HG02763 (cell line): ENCODE data around the gene DENND2A.
"Not testable (repeated sequence)": the region's sequence is repeated elsewhere in the genome, so short reads cannot be mapped to it uniquely, and the experiment has no call there.

Experiments
- ATAC-seq: cut with Tn5 transposase; IDR thresholded peaks from one replicate; pipeline ENCODE4 v1.9.1; 2021; ENCODE audit warnings: mild to moderate bottlenecking, moderate library complexity; ENCODE audit not compliant: unreplicated experiment

DENND2A gene

DNA sequence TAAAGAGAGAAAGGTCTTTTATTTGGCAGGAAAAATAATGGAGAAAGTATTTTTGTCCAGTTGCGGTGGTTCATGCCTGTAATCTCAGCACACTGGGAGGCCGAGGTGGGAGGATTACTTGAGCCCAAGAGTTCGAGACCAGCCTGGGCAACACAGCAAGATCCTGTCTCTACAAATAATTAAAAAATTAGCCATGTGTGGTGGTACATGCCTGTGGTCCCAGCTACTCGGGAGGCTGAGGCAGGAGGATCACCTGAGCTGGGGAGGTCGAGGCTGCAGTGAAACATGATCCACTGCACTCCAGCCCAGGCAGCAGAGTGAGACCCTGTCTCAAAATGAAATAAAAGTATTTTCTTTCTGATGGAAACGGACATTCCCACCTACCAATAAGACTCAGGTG, 83.5 kb downstream of the DENND2A start:
- ATAC-seq = no peak

DNA sequence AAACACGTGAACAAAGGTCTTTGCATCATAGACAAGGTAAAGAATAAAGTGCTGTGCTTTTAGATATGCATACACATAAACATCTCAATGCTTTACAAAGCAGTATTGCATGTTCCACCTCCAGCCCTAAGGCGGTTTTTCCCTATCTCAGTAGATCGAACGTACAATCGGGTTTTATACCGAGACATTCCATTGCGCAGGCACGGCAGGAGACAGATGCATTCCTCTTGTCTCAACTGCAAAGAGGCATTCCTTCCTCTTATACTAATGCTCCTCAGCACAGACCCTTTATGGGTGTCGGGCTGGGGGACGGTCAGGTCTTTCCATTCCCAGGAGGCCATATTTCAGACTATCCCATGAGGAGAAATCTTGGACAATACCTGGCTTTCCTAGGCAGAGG, 87.4 kb downstream of the DENND2A start:
- ATAC-seq = not testable (repeated sequence)

DNA sequence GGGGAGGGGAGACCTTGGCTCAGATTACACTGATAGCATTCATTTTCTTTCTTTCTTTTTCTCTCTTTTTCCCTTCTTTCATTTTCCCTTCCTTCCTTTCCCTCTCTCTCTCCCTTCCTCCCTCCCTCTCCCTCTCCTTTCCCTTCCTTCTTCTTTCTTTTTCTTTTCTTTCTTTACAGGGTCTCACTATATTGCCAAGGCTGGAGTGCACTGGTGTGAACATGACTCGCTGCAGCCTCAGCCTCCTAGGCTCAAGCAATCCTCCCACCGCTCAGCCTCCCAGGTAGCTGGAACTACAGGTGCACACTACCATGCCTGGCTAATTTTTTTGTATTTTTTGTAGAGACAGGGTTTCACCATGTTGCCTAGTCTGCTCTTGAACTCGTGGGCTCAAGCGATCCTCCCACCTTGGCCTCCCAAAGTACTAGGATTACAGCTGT, 88.4 kb downstream of the DENND2A start:
- ATAC-seq = no peak

DNA sequence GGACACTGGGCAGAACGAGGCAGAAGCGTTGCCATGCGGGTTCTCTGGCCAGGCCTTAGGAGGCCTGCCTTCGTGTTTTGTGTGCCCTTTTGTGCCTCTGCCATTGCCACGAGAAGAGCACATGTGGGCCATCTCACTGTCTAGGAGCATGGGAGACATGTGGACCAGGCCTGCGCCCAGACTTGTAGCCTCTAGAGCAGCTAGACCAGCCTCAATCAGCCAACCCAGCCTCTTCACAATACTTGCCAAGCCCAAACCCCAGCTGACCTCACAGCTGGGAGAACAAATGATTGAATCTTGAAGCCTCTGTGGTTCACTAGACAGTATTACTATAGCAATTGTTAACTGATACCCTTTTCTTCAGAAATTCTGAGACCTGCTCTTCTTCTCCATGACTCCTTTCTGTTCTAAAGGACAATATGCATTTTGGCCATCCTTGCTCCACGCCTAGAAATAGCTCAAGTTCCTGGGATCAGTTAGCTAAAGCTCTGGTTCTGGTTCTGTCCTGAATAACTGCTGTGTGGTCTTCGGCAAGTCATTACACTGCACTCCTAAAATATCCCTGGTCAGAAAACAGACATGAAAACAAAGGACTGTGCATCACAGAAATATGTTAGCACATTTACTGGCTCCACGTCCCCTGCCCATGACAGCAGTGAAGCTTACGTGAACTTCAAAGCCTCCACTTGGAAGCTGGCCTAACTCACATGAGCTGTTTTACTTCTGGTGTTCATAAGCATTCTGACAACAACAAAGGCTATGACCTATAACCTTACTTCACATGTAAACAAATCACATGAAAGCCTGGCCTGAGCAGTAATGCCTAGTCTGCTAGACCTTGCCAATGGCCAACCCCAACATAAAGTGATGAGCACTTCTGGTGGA, 89.0 kb downstream of the DENND2A start:
- no peak for ATAC-seq

DNA sequence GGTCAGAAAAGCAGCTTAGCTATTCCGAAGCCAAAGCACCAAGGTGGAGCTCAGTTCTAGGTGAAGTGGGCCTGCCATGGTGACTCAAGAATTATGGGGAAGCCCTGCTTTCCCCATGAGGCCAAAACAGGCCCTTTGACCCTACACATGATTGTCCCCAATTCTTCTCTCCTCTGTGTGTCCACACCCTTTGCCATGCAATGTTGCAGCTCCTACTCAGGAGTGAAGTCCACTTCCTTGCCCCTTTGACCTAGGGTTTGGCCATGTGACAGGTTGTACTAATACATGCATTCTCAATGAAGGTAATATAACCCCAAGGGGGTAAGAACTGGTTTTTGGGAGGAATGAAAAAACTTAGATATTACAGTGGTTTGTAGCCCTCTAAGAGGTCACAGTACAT, 93.7 kb downstream of the DENND2A start:
- ATAC-seq = no peak

DNA sequence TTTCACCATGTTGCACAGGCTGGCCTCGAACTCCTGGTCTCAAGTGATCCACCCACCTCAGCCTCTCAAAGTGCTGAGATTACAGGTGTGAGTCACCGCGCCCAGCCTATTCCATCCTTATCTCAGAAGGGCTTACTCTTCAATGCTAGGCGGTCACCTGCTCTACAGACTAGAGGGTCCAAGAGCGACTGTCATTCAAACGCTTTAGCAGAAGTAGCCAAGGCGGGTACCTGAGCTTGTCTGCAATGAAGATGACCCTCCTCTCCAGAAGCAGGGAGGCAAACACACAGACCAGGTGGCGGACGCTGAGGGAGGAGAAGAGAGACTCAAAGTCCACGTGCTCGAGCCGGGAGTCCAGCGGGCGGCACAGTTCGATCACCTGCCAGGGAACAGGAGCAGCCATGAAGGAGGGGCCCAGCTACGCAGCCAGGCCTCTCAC, 96.2 kb downstream of the DENND2A start:
- no peak for ATAC-seq

DNA sequence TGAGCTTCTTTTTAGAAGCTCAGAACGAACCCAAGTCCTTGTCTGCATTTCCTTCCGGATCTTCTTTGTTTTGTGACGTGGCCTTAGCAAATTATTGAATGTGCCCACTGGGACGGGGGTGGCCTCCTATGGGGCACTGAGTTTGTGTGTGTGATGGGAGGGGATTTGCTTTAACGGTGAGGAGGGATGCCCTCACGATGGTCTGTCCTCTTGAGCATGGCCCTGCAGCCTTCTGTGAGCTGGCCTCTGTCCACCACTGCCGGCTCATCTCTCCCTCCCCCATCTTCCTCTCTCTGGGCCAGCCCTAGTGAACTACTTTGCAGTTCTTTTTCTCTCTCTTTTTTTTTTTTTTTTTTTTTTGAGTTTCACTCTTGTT, 98.4 kb downstream of the DENND2A start:
- ATAC-seq = no peak

DNA sequence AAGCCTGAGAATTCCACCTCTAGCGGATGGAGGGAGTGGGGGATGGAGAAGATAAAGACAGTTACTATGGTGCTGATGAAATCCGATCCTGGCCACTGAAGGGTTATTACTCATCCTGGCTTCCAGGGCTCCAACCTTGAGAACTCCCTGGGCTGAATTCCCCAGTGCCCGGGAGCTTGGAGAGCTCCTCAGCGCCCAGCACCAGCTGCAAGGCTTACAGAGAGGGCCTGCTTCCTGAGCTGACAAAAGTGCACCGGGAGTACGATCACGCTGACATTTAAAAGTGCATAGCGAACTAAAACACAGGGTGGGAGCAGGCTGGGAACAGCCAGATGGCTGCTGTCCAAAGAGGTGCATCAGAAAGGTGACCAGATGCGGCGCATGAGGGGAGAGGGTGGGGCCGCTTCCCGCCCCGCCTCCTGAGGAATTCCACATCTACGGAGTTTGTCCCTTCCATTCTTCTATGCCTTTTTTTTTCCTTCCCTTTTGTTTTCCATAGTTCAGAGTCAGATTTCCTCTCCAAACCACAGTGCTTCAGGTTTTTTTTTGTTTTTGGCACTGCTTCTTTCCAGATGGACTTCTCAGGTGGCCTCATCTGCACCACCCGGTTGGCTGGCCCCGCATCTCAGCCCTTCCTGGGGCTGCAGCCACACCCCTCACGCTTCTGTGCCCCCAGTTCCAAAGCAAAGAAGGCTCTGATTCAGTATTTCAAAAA, 98.9 kb downstream of the DENND2A start:
- no peak for ATAC-seq

DNA sequence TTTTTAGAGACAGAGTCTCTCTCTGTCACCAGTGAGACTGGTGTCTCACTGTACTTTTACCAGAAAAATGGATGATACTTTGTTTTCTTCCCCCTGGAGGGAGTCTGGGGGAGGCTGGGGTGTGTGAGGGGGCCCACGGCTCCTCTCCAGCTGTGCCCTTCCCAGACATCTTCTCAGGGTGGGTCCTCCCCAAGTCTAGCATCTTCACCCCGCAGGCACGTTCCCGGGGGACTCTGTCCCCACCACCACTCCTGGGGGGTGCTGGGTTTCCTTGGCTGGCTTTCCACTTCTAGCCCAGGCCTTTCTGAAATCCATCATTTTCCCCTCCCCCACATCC, 99.5 kb downstream of the DENND2A start:
- ATAC-seq = no peak

DNA sequence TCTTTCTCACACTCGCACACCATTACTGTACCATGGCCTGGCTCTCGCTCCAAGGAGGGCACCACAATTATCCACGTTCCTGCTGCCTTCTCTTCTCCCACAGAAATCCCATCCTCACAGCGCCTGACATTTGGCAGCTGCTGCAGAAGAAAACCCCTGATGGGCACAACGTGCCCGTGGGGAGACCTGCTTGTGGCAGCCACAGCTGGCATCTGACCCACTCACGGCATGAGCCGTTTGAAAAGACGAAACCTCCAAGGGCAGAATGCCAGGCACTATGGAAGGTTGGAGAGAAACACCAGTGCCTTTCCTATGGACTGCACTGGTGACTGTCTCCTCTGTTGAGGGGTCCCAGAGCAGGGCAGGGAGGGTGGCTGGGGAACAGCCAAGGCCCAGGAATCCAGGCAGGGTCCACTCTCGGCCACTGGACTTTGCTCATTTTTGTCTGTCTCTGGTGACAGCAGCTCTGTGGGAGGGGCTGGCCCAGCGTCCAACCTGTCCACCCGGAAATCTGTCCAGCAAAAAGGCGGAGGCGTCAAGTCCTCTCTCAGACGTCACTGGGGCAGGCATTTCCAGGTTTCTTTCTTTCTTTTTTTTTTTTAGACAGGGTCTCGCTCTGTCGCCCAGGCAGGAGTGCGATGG, 100.4 kb downstream of the DENND2A start:
- ATAC-seq = no peak

DNA sequence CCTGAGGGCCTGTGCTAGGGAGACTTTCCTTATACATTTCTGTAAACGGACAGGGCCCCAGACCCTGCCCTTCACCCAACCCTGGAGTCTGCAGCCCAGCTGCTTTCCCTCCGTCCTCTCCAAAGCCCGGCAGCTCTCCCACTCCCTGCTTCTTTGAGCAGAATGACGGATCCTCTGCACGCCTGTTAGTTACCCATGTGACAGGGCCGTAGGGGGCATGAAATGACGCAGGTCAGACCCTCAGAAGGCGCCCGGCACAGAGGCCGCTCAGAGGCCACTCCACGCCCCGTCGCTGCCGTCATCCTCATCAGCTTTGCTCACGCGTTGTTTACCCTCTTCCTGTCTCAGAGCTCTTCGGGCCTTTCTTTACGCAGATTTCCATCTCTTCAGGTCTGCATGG, 101.2 kb downstream of the DENND2A start:
- ATAC-seq = no peak

DNA sequence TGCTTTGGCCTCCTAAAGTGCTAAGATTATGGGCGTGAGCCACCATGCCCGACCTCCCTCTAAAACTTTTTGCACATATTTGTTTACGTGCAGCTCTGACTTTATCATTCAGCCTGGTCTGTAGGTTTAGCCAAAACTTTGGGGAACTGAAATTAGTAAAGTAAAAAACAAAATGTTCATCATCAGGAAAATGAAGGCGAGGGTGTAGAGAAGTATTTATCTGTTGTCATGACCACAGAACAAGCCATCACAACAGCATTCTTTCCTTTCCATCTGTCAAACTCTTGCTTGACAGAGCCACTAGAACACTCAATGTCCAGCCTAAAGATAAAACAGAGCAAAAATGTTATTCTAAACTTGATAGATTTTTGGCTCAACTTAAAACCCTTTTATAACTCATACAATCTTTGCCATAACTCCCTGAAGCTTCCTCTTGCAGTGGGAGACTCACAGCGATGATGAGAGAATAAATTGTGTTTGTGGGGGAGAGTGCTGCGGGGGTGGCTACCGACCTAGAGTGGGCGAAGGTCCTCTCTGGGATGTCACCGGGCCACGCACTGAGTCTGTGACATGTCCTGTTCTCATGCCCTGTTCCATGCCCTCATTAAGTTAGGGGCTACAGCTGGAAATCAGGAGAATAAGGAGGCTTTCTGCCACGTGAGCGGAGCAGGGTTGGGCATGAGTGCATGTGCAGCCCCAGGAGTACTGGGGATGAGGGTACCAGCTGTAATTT, 102.7 kb downstream of the DENND2A start:
- no peak for ATAC-seq

DNA sequence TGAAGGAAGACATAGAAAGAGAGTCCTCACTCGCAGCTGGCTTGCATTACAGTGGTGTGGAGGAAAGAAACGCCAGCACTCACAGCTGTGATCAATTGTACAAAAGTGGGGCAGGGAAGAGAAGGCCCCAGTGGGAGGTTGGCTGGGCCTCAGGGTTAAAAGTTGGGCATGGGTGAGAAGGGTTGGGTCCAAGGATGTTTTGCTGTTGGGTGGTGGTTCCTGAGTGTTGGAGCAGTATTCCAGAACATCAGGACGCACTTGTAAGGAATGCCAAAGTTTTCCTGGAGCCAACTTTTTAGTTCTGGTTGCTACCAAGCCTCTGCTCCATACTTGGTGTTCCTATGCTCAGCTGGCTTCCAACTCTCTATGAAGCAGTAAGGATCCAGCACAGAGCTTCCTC, 105.9 kb downstream of the DENND2A start:
- no peak for ATAC-seq

DNA sequence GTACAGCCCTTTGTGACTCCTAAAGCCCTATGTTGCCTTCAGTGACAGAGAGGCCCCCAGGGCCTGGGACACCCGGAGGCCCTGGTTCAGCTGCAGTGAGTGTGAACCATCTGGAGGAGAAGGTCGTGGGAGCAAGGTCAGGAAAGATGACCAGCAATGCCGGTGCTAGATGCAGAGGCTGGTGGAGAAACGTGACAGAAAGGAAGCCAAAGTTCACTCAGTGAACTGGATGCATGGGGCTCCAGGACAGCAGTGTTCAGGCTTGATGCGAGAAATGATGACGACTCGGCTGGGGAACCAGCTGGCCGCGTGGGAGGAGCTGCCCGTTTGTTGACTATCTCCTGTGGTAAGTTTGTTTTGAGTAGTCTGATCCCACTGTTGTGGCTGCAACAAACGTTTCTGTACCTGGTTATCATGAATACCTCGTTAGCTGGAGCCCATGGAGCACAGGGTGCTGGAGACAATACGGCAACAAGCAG, 107.2 kb downstream of the DENND2A start:
- ATAC-seq = no peak

DNA sequence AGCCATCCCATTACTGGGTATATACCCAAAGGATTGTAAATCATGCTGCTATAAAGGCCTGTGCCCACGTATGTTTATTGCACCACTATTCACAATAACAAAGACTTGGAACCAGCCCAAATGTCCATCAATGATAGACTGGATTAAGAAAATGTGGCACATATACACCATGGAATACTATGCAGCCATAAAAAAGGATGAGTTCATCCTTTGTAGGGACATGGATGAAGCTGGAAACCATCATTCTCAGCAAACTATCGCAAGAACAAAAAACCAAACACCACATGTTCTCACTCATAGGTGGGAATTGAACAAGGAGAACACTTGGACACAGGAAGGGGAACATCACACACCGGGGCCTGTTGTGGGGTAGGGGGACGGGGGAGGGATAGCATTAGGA, 111.2 kb downstream of the DENND2A start:
- ATAC-seq = not testable (repeated sequence)

DNA sequence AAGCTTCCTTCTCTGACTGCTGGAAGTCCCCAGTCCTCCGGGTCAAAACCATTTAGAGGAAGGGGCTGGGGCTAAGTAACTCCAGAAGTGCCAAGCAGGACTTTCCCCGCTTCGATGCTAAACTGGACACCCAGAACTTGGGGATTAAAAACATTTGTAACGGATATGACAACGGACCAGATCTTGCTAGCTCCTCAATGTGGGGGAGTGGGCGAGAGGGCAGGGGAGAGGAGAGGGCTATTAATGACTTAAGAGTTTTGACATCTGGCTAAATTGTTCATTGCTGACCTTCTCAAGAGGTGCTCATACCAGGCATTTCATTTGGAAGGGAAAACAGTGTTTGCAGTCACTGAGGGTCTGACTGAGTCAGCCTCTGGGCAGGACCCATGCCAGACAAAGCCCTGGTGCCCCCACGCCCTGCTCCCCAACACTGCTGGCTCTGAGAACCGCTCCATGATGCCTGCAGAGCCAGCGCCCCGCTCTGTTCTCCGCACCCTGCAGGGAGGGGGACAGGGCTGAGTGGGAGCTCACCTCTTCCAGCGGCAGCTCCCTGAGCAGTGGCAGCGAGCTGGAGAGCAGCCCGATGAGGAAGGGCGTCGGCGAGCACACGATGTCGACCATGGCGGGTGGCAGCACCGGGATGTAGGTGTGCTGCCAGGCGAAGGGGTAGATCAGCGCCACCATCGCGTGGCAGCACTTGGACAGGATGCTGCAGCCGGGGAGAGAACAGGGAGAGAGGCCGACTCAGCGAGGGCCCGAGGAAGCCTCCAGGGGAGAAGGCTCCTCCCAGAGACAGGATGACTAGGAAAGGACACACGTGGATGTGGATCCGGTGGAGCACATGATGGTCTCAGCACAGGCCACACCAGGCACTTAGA, 113.6 kb downstream of the DENND2A start:
- no peak for ATAC-seq

DNA sequence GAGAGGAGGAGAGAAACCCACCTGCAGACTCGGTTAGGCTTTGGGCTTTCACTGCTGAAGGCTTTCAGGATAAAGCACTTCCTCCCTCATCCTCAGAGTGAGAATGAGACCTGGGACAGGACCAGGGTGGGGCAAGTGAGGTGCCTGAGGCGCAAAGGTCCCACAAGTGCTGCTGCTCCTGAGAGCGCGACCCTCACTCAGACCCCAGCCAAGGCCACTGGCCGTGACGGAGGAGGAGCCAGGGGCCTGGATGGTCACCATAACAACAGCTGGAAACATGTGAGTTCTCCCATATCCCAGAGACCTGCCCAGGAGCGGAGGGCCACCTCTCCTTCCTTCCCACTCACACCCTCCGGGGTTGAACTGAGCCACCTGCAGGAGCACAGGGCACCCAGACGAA, 114.4 kb downstream of the DENND2A start:
- ATAC-seq = no peak

DNA sequence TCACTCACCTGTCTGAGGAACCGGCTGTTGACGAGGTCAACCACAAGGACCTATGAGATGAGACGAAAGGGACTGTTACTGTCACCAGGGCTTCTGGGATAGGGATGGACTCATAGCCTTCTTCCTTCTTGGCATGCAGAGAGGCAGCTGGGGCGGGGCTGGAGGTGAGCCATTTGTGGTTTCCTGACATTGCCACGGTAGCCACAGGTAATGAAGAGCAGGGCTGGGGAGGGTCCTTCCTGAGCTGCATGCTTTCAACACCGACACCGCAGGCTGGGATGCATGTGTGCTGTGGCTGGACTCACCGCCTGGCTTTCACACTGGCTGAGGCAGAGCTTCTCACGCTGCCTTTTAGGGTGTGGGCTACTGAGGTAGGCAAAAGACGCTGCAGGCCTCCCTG, 114.9 kb downstream of the DENND2A start:
- ATAC-seq = no peak

DNA sequence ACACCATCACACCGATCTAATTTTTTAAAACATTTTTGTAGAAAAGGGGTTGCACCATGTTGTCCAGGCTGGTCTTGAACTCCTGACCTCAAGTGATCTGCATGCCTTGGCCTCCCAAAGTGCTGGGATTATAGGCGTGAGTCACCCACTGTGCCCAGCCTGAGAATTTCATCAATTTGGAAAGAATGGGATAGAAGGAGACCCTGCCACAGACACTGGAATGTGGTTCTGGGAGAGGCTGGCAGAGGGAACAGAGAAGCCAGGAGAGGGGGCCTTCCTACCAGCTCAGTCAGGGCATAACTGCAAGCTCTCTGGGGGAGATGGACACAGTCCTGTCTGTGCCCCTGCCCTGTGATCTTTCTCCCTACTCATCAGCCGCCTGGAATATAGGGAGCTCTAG, 119.2 kb downstream of the DENND2A start:
- no peak for ATAC-seq

DNA sequence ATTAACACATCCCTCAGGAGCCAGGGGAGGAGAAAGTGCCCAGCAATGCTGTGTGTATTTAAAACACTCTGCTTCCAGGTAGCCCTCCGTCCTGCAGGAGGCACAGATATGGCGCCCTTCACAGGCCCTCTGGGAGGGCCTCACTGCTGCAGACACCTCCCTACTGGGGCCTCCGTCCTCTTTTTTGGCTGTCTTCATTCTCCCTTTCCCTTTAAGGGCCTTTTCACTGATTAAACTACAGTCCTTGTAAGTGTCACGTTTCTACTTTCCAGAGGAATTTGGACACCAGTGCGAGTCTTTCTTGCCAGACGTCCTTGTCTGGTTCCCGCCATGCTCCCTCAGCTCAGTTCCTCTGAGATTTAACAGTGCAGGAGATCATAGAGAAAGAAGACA, 121.6 kb downstream of the DENND2A start:
- ATAC-seq = no peak
